ENCODE data around the gene HIRA. TPM values are rescaled to one million over a fixed set of nuclear protein-coding genes. Genes with fewer than 3 reads are reported as not detected.

The HIRA gene
- 10 to 100 TPM; 23.1 to 24.9 TPM for total RNA-seq
- total RNA-seq: 7.7 to 9.4 reads per million in 2 donors

- DNase-seq (peak; percentile 76 to 86 (median 77)), ATAC-seq (peak; percentile 73)
- Mint-ChIP-seq H3K27ac (peak within 1 kb of the TSS; percentile 94), H3K36me3 (ENCODE audit: low read depth) (peaks cover 3% of the 10 kb centered on the region), H3K4me3 (peak within 1 kb of the TSS; percentile 94), H3K4me1 (peaks cover 33% of the 10 kb centered on the region), H3K27me3 (no peaks in the 10 kb centered on the region)
- no peaks in the 10 kb centered on the region for H3K9me3 ChIP-seq (ENCODE audit: control insufficient read depth, low read length, poor library complexity, severe bottlenecking)
Observed at GRCh38 chr22:19431649-19432132, at the start of gene HIRA. HIRA (minus strand) TSS chr22:19431733; CDS start chr22:19431476, 257 bp downstream.

GRCh38 chr22:19480789-19481188, 49.3 kb upstream of the HIRA start:
- Mint-ChIP-seq H3K36me3 (ENCODE audit: low read depth) (no peaks in the 10 kb centered on the region), H3K27me3 (no peaks in the 10 kb centered on the region), H3K4me3 (peak overlapping the region; percentile 98), H3K27ac (no peak overlapping the region), H3K4me1 (peaks cover 28% of the 10 kb centered on the region)
- H3K9me3 ChIP-seq (ENCODE audit: control insufficient read depth, low read length, poor library complexity, severe bottlenecking): no peaks in the 10 kb centered on the region
- ATAC-seq (no peak), DNase-seq (no peak)

- Mint-ChIP-seq H3K4me3 (peak overlapping the region; percentile 98), H3K4me1 (peaks cover 32% of the 10 kb centered on the region), H3K36me3 (ENCODE audit: low read depth) (no peaks in the 10 kb centered on the region), H3K27me3 (no peaks in the 10 kb centered on the region), H3K27ac (peak overlapping the region; percentile 98)
- no peaks in the 10 kb centered on the region for H3K9me3 ChIP-seq (ENCODE audit: control insufficient read depth, low read length, poor library complexity, severe bottlenecking)
- DNase-seq (no peak), ATAC-seq (no peak)
Observed at GRCh38 chr22:19480173-19480568, 48.6 kb upstream of the HIRA start.

- ATAC-seq (peak; percentile 91), DNase-seq (peak; percentile 81 to 88 (median 84))
- H3K36me3 Mint-ChIP-seq (ENCODE audit: low read depth): no peaks in the 10 kb centered on the region
- H3K4me1 Mint-ChIP-seq: peaks cover 32% of the 10 kb centered on the region
- no peaks in the 10 kb centered on the region for H3K27me3 Mint-ChIP-seq
- peak within 1 kb of the TSS; percentile 98 for H3K27ac Mint-ChIP-seq
- peak within 1 kb of the TSS; percentile 98 for H3K4me3 Mint-ChIP-seq
- H3K9me3 ChIP-seq (ENCODE audit: control insufficient read depth, low read length, poor library complexity, severe bottlenecking): no peaks in the 10 kb centered on the region
Observed at GRCh38 chr22:19479355-19480172, 48.0 kb upstream of the HIRA start, which contains the start of gene CDC45. CDC45 (plus strand) TSS chr22:19479920; CDS start chr22:19479969, 49 bp downstream.

- peak within 1 kb of the TSS; percentile 98 for H3K4me3 Mint-ChIP-seq
- H3K9me3 ChIP-seq (ENCODE audit: control insufficient read depth, low read length, poor library complexity, severe bottlenecking): no peaks in the 10 kb centered on the region
- peak; percentile 74 for DNase-seq
- H3K4me1 Mint-ChIP-seq: peaks cover 32% of the 10 kb centered on the region
- peak within 1 kb of the TSS; percentile 98 for H3K27ac Mint-ChIP-seq
- no peaks in the 10 kb centered on the region for H3K36me3 Mint-ChIP-seq (ENCODE audit: low read depth)
- no peaks in the 10 kb centered on the region for H3K27me3 Mint-ChIP-seq
- peak; percentile 64 for ATAC-seq
Observed at GRCh38 chr22:19478901-19479354, 47.4 kb upstream of the HIRA start, which contains the start of gene UFD1. UFD1 (minus strand) TSS chr22:19479193; CDS start chr22:19479085, 108 bp downstream.

GRCh38 chr22:19478045-19478900, 46.7 kb upstream of the HIRA start:
- ATAC-seq: no peak
- Mint-ChIP-seq H3K27ac (peak overlapping the region; percentile 98), H3K4me1 (peaks cover 34% of the 10 kb centered on the region), H3K27me3 (no peaks in the 10 kb centered on the region), H3K4me3 (peak overlapping the region; percentile 98), H3K36me3 (ENCODE audit: low read depth) (no peaks in the 10 kb centered on the region)
- DNase-seq: peak in 1 of 3 donors; percentile 12
- no peaks in the 10 kb centered on the region for H3K9me3 ChIP-seq (ENCODE audit: control insufficient read depth, low read length, poor library complexity, severe bottlenecking)

- Mint-ChIP-seq H3K4me1 (peaks cover 34% of the 10 kb centered on the region), H3K36me3 (ENCODE audit: low read depth) (no peaks in the 10 kb centered on the region)
Observed at GRCh38 chr22:19477321-19478044, 46.0 kb upstream of the HIRA start.

GRCh38 chr22:19476023-19476422, 44.5 kb upstream of the HIRA start:
- H3K4me3 Mint-ChIP-seq: no peak overlapping the region

More at GRCh38 chr22:19477321-19478044, 46.0 kb upstream of the HIRA start:
- Mint-ChIP-seq H3K4me3 (peak overlapping the region; percentile 98), H3K27ac (peak overlapping the region; percentile 98), H3K27me3 (no peaks in the 10 kb centered on the region)
- H3K9me3 ChIP-seq (ENCODE audit: control insufficient read depth, low read length, poor library complexity, severe bottlenecking): no peaks in the 10 kb centered on the region
- ATAC-seq: no peak
- no peak for DNase-seq

GRCh38 chr22:19473578-19473977, 42.0 kb upstream of the HIRA start:
- peaks cover 4% of the 10 kb centered on the region for H3K36me3 Mint-ChIP-seq (ENCODE audit: low read depth)
- DNase-seq (no peak), ATAC-seq (no peak)
- no peaks in the 10 kb centered on the region for H3K9me3 ChIP-seq (ENCODE audit: control insufficient read depth, low read length, poor library complexity, severe bottlenecking)
- no peak overlapping the region for H3K27ac Mint-ChIP-seq
- peaks cover 30% of the 10 kb centered on the region for H3K4me1 Mint-ChIP-seq
- H3K4me3 Mint-ChIP-seq: no peak overlapping the region
- H3K27me3 Mint-ChIP-seq: no peaks in the 10 kb centered on the region

More at GRCh38 chr22:19476023-19476422, 44.5 kb upstream of the HIRA start:
- DNase-seq: no peak
- Mint-ChIP-seq H3K27me3 (no peaks in the 10 kb centered on the region), H3K27ac (no peak overlapping the region), H3K36me3 (ENCODE audit: low read depth) (no peaks in the 10 kb centered on the region), H3K4me1 (peaks cover 34% of the 10 kb centered on the region)
- H3K9me3 ChIP-seq (ENCODE audit: control insufficient read depth, low read length, poor library complexity, severe bottlenecking): no peaks in the 10 kb centered on the region
- ATAC-seq: no peak

GRCh38 chr22:19472233-19472632, 40.7 kb upstream of the HIRA start:
- Mint-ChIP-seq H3K27me3 (no peaks in the 10 kb centered on the region), H3K36me3 (ENCODE audit: low read depth) (peaks cover 4% of the 10 kb centered on the region), H3K4me3 (no peak overlapping the region), H3K27ac (no peak overlapping the region), H3K4me1 (peaks cover 18% of the 10 kb centered on the region)
- DNase-seq (no peak), ATAC-seq (no peak)
- H3K9me3 ChIP-seq (ENCODE audit: control insufficient read depth, low read length, poor library complexity, severe bottlenecking): no peaks in the 10 kb centered on the region

GRCh38 chr22:19471572-19471971, 40.0 kb upstream of the HIRA start:
- peaks cover 4% of the 10 kb centered on the region for H3K36me3 Mint-ChIP-seq (ENCODE audit: low read depth)
- no peak overlapping the region for H3K4me3 Mint-ChIP-seq

GRCh38 chr22:19470010-19470409, 38.5 kb upstream of the HIRA start:
- Mint-ChIP-seq H3K36me3 (ENCODE audit: low read depth) (peaks cover 6% of the 10 kb centered on the region), H3K27ac (no peak overlapping the region), H3K27me3 (no peaks in the 10 kb centered on the region), H3K4me3 (no peak overlapping the region), H3K4me1 (peaks cover 7% of the 10 kb centered on the region)
- no peaks in the 10 kb centered on the region for H3K9me3 ChIP-seq (ENCODE audit: control insufficient read depth, low read length, poor library complexity, severe bottlenecking)
- ATAC-seq (no peak), DNase-seq (no peak)

More at GRCh38 chr22:19471572-19471971, 40.0 kb upstream of the HIRA start:
- H3K27me3 Mint-ChIP-seq: no peaks in the 10 kb centered on the region
- peaks cover 16% of the 10 kb centered on the region for H3K4me1 Mint-ChIP-seq
- H3K9me3 ChIP-seq (ENCODE audit: control insufficient read depth, low read length, poor library complexity, severe bottlenecking): no peaks in the 10 kb centered on the region
- no peak overlapping the region for H3K27ac Mint-ChIP-seq
- no peak for ATAC-seq
- DNase-seq: no peak

All from T-helper 17 cell (primary cell).